Omental fat pad (tissue), 4 donors: ENCODE data around the gene ATG9A. TPM values are rescaled to one million over a fixed set of nuclear protein-coding genes. Genes with fewer than 3 reads are reported as not detected.

ENCODE experiments used
- ATAC-seq: fragments of 150-250 bp; one replicate; pipeline ENCODE4 v1.9.1; 2016; ENCODE audit warnings: mild to moderate bottlenecking, moderate library complexity; ENCODE audit not compliant: low FRiP score
- DNase-seq: peaks from one replicate; pipeline ENCODE4 v3.0.0-alpha.2; 2019; ENCODE audit warnings: low spot score
- total RNA-seq, 4 donors: library from RNA; depleted of rRNA; stranded (reverse); fragments of >200 nt; gene quantifications; one replicate each; pipeline ENCODE4 v1.1.0, GENCODE V29; 2016
- TF ChIP-seq, protein P1 (sequence below), 3 donors: fragments of 450-650 bp; IDR thresholded peaks; one replicate each; pipeline ENCODE4 v1.5.1; 2016 to 2017; ENCODE audit warnings: antibody characterized with exemption in 3 of 3, mild to moderate bottlenecking in 3 of 3, moderate library complexity in 2 of 3

Gene ATG9A
- total RNA-seq, 4 donors from 2014 or later: 24.4 to 52.2 (median 38.6) TPM

DNA sequence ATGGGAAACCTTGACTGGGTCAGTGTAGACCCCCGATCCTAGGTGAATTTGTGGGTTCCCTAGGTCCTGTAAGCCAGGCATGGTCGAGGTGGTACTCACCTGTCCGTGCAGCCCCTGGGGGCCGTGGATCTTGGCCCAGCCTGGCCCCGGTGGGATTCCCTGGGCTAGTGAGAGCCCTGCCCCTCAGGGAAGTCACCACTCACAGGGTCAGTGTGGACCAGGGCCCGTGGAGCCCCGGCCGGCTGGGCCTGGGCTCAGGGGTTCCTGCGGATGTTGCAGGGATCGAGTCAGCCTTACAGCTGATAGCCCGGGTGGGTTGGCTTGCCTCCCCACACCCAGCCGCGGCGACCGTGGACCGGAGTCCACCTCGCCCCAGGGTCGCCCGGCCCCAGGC, 528 bp downstream of the ATG9A start:
- DNase-seq: no peak
- peak; percentile 17 for ATAC-seq
- TF ChIP-seq, protein P1, sequence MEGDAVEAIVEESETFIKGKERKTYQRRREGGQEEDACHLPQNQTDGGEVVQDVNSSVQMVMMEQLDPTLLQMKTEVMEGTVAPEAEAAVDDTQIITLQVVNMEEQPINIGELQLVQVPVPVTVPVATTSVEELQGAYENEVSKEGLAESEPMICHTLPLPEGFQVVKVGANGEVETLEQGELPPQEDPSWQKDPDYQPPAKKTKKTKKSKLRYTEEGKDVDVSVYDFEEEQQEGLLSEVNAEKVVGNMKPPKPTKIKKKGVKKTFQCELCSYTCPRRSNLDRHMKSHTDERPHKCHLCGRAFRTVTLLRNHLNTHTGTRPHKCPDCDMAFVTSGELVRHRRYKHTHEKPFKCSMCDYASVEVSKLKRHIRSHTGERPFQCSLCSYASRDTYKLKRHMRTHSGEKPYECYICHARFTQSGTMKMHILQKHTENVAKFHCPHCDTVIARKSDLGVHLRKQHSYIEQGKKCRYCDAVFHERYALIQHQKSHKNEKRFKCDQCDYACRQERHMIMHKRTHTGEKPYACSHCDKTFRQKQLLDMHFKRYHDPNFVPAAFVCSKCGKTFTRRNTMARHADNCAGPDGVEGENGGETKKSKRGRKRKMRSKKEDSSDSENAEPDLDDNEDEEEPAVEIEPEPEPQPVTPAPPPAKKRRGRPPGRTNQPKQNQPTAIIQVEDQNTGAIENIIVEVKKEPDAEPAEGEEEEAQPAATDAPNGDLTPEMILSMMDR (IDR thresholded peaks at IDR 0.05): no peak

DNA sequence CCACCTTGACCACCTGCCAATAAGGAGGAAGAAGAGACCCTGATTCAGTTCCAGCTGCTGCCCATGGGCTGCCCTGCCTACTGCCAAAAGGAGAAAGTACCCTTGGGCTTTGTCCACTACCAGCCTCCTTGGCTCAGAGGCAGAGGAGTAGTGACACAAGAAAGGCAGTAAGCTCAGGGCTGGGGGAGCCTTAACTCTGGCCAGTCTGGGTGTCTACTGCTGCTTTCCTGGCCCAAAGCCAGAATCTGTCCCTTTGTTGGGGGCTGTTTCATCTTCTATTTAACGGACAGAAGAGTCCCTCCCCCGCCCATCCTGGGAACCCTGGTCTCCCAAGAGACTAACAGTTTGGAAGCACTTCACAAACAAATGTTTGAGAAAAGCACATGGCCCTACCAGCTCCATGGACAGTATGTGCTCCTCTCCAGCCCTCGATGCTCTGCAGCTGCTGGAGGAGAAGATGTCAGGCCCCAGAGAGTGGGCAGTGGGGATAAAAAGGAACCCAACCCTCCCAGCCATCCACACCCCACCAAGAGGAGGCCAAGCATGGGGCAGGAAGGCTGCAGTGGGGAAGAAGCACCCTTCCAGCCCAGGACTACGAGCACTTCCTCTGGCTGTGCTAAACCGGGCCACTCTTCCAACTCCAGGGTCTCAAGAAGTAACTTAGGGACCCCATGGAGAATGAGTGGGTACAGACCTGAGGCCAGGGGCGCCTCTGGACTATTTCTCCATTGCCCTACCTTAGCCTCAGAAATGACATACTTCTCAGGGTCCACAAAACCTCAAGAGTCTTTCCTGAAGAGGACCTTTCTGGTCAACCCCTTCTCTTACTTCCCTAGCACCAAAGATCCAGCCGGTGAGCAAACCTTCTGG, 1.2 kb downstream of the ATG9A start:
- TF ChIP-seq, protein P1 (IDR thresholded peaks at IDR 0.05): no peak
- no peak for DNase-seq
- ATAC-seq: no peak

DNA sequence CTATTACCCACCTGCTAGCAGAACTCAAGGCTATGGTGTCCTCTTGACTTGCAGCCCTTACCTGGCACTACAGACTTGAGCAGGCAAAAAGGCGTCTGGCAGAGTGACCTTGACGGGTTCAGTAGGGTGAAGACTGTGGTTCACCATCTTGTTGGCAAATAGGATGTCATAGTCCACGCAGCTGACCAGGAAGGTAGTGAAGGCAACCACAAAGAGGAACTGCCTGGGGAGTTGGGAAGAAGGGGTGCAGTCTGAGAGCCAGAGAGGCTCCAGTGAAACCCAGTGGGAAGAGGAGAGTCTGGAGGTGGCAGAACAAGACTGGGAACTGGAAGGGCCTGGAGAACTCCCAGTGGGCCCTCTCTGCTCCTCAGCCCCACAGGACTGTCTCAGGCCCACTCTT, 4.1 kb downstream of the ATG9A start:
- no peak for ATAC-seq
- TF ChIP-seq, protein P1 (IDR thresholded peaks at IDR 0.05): no peak
- DNase-seq: no peak

DNA sequence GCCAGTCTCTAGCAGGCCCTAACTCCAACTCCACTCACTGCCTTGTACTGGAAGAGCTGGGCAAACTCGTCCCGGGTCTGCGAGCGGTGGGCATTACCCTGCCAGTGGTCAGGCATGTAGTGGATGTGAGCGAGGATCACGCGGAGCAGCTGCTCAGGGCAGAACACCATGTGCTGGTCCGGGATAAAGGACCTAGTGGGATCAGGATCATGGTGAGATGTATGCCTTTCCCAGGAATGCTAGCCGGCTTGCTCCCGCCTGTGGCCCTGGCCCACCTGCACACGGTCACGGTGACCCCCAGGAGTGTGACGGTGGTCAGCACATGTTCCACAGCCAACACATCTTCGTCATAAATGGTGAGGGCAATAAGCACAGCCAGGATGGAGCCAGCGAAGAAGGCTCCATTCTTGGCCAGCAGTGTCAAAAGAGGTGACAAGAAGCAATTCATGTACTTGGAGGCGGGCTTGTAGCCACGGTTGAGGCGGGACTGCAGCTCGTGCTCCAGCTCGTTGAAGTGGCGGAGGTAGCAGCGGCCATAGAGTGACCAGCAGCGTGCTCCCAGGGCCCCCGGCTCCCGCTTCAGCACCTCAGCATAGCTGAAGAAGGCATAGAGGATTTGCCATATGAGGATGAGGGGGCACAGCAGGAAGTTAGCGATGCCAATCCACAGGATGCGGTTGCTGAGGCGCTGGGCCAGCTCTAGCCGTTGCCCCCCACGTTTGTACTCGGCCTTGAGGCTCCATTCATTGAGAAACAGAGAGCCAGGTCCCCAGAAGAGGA, 5.4 kb downstream of the ATG9A start:
- ATAC-seq (no peak), DNase-seq (no peak)
- TF ChIP-seq, protein P1 (IDR thresholded peaks at IDR 0.05): no peak

DNA sequence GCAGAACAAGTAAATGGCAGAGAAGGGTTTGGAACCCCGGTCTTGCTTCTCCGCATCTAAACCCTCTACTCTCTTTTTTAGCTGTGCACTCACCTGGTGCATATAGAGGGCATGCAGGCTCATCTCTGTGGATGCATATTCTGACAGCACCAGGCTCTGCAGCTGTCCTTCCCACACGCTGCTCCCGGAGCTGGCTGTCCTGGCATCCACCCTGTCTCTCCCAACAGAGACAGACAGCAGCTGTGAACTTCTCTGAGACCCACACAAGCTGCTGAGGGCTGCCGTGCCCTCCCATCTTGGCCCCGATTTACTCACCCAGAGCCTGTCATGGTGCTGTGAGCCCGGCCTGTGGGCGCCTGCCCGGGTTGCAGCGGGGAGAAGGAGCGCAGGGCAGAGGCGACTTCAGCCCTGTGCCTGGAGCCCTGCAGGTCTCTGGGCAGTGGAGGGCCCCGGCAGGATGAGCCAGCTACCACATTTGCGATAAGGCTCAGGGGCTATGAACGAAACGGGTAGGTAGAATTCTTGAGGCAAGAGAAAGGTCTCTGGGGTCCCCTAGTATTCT, 7.4 kb downstream of the ATG9A start:
- DNase-seq (no peak), ATAC-seq (no peak)
- TF ChIP-seq, protein P1 (IDR thresholded peaks at IDR 0.05): no peak

DNA sequence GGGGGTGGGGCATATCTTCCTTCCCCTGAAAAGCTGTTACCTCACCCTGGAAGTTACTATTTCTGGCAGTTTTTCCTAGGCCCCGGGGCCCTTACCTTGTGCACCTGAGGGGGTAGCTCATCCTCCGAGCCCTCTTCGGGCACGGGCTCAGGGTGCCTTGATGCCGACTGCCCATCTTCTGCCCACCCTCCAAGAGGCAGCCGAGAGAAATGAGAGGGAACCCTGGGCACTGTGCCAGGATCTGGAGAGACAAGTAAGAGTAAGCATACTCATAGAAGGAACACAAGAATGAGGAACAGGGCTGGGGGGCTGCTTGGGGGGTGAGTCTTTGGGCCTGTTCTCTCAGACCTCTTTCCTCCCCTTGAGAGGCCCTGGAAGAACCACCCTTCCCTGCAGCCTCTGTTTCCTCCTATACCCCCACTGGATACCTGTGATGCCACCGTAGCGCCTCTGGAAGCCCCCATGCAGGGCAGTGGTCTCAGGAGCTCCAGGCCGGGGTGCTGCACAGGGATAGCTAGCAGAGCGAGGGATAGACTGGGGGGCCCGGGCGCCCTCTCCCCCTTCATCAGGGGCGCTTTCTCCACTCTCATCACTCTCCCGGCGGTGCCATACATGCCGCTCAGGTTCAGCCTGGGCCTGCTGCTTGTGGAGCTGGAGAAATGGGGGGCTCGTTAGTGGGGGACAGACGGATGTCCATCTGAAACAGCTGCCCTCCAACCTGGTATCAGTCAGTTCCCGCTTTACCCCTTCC, 8.6 kb downstream of the ATG9A start:
- DNase-seq: no peak
- TF ChIP-seq, protein P1 (IDR thresholded peaks at IDR 0.05): no peak
- no peak for ATAC-seq
